OCI-LY7 (cell line): ENCODE results near the gene POU6F2. TPM values are rescaled to one million over a fixed set of nuclear protein-coding genes. Genes with fewer than 3 reads are reported as not detected.

Experiments
- BruUV-seq: library from RNA; stranded (reverse); fragments of 400-500 nt; replicated peaks from 2 replicates; lab custom pipeline; 2021; lab: Mats Ljungman, UMichigan
- CTCF ChIA-PET: fragments of 300-600 bp; sonication (Branson Sonifier 250); formaldehyde crosslinking; loops from one replicate; lab custom pipeline; 2022; ENCODE audit warnings: antibody characterized with exemption; ENCODE audit not compliant: unreplicated experiment; lab: Charles Lee
- POLR2A ChIA-PET: fragments of 300-600 bp; sonication (Branson Sonifier 250); formaldehyde crosslinking; loops from one replicate; lab custom pipeline; 2022; ENCODE audit warnings: antibody characterized with exemption; lab: Charles Lee
- DNase-seq: peaks from one replicate; pipeline ENCODE4 v3.0.0-alpha.2; 2015; ENCODE audit warnings: low spot score
- H2AFZ ChIP-seq: fragments of 200-600 bp; sonication (generic), shearing (Covaris generic); 2 replicates; pipeline ENCODE4 v1.6.1; 2014; ENCODE audit warnings: mild to moderate bottlenecking, antibody characterized with exemption, low read length, moderate library complexity
- H3K27ac ChIP-seq: fragments of 200-600 bp; sonication (generic); 2 replicates; pipeline ENCODE4 v1.5.1; 2014; ENCODE audit warnings: mixed run types, low read depth, mild to moderate bottlenecking, moderate library complexity, low read length, inconsistent platforms; ENCODE audit not compliant: poor library complexity, severe bottlenecking
- H3K36me3 ChIP-seq: fragments of 200-600 bp; sonication (generic); 2 replicates; pipeline ENCODE4 v1.6.1; 2014; ENCODE audit warnings: mild to moderate bottlenecking, antibody characterized with exemption, low read length, moderate library complexity, mixed read lengths; ENCODE audit not compliant: insufficient read depth
- H3K4me1 ChIP-seq: fragments of 200-600 bp; sonication (generic); 2 replicates; pipeline ENCODE4 v1.5.1; 2014; ENCODE audit warnings: mild to moderate bottlenecking, low read length; ENCODE audit not compliant: insufficient read depth, poor library complexity, severe bottlenecking
- H3K4me2 ChIP-seq: fragments of 200-600 bp; sonication (generic); 2 replicates; pipeline ENCODE4 v1.6.1; 2014; ENCODE audit warnings: mild to moderate bottlenecking, low read length
- H3K4me3 ChIP-seq: fragments of 200-600 bp; sonication (generic); 2 replicates; pipeline ENCODE4 v1.5.1; 2014; ENCODE audit warnings: mild to moderate bottlenecking, low read depth, low read length; ENCODE audit not compliant: poor library complexity, severe bottlenecking
- H3K79me2 ChIP-seq: fragments of 200-600 bp; sonication (generic); 2 replicates; pipeline ENCODE4 v1.6.1; 2016; ENCODE audit warnings: low read depth, mild to moderate bottlenecking, low read length, moderate library complexity, mixed read lengths; ENCODE audit not compliant: insufficient read depth
- H3K9me2 ChIP-seq: fragments of 200-600 bp; sonication (generic); 2 replicates; pipeline ENCODE4 v1.6.1; 2016; ENCODE audit warnings: mild to moderate bottlenecking, low read length, mixed read lengths; ENCODE audit not compliant: insufficient read depth
- H3K9me3 ChIP-seq: fragments of 200-600 bp; sonication (generic); 2 replicates; pipeline ENCODE4 v1.6.1; 2014; ENCODE audit warnings: mild to moderate bottlenecking, mixed run types, low read length, mixed read lengths
- H4K20me1 ChIP-seq: fragments of 200-600 bp; sonication (generic); 2 replicates; pipeline ENCODE4 v1.6.1; 2014; ENCODE audit warnings: mild to moderate bottlenecking, antibody characterized with exemption, low read length, moderate library complexity, mixed read lengths; ENCODE audit not compliant: insufficient read depth
- EZH2phosphoT487 ChIP-seq: fragments of 200-600 bp; sonication (generic); IDR thresholded peaks from 2 replicates; pipeline ENCODE4 v1.6.1; 2018; ENCODE audit warnings: low read depth, borderline replicate concordance, mild to moderate bottlenecking, mixed run types, antibody characterized with exemption, low read length, moderate library complexity, mixed read lengths
- intact Hi-C: fragments of 100-400 bp; cut with micrococcal nuclease; formaldehyde crosslinking; loops from one replicate; pipeline ENCODE4 v1.10.0; 2022; ENCODE audit not compliant: unreplicated experiment
- total RNA-seq, 2 experiments: library from RNA; depleted of rRNA in 1 of 2; stranded (reverse); fragments of >200 nt in 1 of 2; shearing (Covaris generic) in 1 of 2; gene quantifications; 2 replicates each; pipeline ENCODE4 v1.2.3, GENCODE V29; 2014 to 2022
- TF ChIP-seq, protein P1 (sequence below): fragments of 200-600 bp; sonication (generic); conservative IDR thresholded peaks from 2 replicates; pipeline ENCODE4 v1.5.1; 2014; ENCODE audit warnings: mild to moderate bottlenecking, antibody characterized with exemption, low read length, moderate library complexity, mixed read lengths

The POU6F2 gene
- total RNA-seq, 2 experiments from 2014 or later = 0.40 TPM; not detected in 1

DNA sequence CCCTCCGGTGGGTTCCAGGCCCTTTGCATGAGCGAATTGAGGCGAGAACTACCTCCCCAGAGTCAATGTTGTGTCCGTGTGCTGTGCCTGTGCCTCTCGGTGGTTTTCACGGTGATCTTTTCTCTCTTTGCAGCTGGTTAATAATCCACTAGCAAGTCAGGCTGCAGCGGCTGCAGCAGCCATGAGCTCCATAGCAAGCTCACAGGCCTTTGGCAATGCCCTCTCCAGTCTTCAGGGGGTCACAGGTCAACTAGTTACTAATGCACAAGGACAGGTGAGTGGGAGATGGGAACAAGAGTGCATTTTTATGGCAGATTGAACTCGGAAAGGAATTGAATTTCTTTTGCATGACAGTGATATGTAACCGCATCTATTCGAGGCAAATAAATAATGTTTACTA lies 428.8 kb downstream of the POU6F2 start:
- TF ChIP-seq, protein P1, sequence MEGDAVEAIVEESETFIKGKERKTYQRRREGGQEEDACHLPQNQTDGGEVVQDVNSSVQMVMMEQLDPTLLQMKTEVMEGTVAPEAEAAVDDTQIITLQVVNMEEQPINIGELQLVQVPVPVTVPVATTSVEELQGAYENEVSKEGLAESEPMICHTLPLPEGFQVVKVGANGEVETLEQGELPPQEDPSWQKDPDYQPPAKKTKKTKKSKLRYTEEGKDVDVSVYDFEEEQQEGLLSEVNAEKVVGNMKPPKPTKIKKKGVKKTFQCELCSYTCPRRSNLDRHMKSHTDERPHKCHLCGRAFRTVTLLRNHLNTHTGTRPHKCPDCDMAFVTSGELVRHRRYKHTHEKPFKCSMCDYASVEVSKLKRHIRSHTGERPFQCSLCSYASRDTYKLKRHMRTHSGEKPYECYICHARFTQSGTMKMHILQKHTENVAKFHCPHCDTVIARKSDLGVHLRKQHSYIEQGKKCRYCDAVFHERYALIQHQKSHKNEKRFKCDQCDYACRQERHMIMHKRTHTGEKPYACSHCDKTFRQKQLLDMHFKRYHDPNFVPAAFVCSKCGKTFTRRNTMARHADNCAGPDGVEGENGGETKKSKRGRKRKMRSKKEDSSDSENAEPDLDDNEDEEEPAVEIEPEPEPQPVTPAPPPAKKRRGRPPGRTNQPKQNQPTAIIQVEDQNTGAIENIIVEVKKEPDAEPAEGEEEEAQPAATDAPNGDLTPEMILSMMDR = no peak
- no peak for TF ChIP-seq EZH2phosphoT487

DNA sequence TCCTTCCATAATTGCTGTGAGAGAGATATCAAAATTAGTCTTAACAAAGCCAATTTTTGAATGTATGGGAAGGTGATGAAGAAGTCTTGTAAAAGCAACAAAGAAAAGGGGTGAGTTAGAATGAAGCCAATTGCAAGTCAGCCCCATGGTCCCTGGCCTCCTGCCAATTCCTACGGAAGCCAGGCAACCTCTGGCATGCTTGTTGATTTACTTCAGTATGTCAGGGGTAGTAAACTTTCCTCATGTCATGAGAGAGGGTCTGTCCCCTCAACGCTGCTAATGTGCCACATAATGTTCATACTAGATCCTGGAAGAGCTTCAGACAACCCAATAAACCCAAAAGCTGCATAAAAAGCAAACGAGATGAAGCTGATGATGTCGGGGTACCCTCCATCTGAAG lies 429.4 kb downstream of the POU6F2 start:
- intact Hi-C loops = no loop called here
- Histone ChIP-seq H4K20me1 (no peaks in the 10 kb centered on the region), H3K9me2 (no peaks in the 10 kb centered on the region), H3K4me2 (no peak overlapping the region), H3K79me2 (no peaks in the 10 kb centered on the region), H2AFZ (no peak overlapping the region), H3K4me1 (no peaks in the 10 kb centered on the region), H3K36me3 (no peaks in the 10 kb centered on the region), H3K27ac (no peak overlapping the region), H3K9me3 (no peaks in the 10 kb centered on the region), H3K4me3 (no peak overlapping the region)
- POLR2A ChIA-PET = no interaction called here
- no peak for TF ChIP-seq EZH2phosphoT487
- TF ChIP-seq, protein P1 = no peak
- CTCF ChIA-PET = no interaction called here
- no peak for DNase-seq
- BruUV-seq = no TSS peak

More for the DNA sequence above, 428.8 kb downstream of the POU6F2 start:
- no peak for DNase-seq
- no peak overlapping the region for H3K4me2 ChIP-seq
- ChIA-PET CTCF (no interaction called here), POLR2A (no interaction called here)
- no peak overlapping the region for H3K27ac ChIP-seq
- intact Hi-C loops = no loop called here
- H4K20me1 ChIP-seq = no peaks in the 10 kb centered on the region
- no peak overlapping the region for H3K4me3 ChIP-seq
- no peaks in the 10 kb centered on the region for H3K4me1 ChIP-seq
- H3K79me2 ChIP-seq = no peaks in the 10 kb centered on the region
- H3K9me2 ChIP-seq = no peaks in the 10 kb centered on the region
- no TSS peak for BruUV-seq
- H3K9me3 ChIP-seq = no peaks in the 10 kb centered on the region
- H3K36me3 ChIP-seq = no peaks in the 10 kb centered on the region
- H2AFZ ChIP-seq = no peak overlapping the region

DNA sequence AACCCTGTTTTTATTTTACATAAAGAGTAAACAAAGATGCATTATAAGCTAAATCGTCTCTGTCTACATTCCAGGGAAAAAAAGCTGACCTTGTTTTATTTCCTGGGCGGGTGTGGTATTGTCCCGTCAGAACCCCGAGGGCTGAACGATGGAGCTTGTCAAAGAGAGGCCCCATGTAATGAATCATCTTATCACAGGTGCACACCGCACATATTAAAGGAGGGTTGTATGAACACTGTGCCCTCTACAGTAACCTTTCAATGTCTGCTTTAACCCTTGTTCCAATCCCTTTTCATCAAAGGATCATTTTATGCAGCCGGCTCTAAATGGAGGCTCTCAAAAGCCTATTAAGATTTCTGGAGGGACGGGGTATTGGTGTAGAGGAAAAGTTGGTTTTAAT lies 430.0 kb downstream of the POU6F2 start:
- H3K36me3 ChIP-seq = no peaks in the 10 kb centered on the region
- TF ChIP-seq, protein P1 = no peak
- no peak for TF ChIP-seq EZH2phosphoT487
- H3K9me2 ChIP-seq = no peaks in the 10 kb centered on the region
- CTCF ChIA-PET = no interaction called here
- intact Hi-C loops = no loop called here
- no peak overlapping the region for H3K4me3 ChIP-seq
- H4K20me1 ChIP-seq = no peaks in the 10 kb centered on the region
- DNase-seq = no peak
- H2AFZ ChIP-seq = no peak overlapping the region
- no peak overlapping the region for H3K27ac ChIP-seq
- H3K79me2 ChIP-seq = no peaks in the 10 kb centered on the region
- no TSS peak for BruUV-seq
- no peaks in the 10 kb centered on the region for H3K4me1 ChIP-seq
- no peak overlapping the region for H3K4me2 ChIP-seq
- POLR2A ChIA-PET = interaction anchor here (0.7 kb wide), 1 partner anchor 106 kb away, joined by 3 read pairs; no protein-coding TSS in a partner anchor
- no peaks in the 10 kb centered on the region for H3K9me3 ChIP-seq
